Colonic mucosa (tissue), 4 donors: ENCODE results near the gene SNX30. TPM values are rescaled to one million over a fixed set of nuclear protein-coding genes. Genes with fewer than 3 reads are reported as not detected.

Source experiments
- DNase-seq: peaks from one replicate; pipeline ENCODE4 v3.0.0-alpha.2; 2020
- H3K27ac ChIP-seq: fragments of 200-600 bp; one replicate; pipeline ENCODE4 v1.8.0; 2021
- H3K27me3 ChIP-seq: fragments of 200-600 bp; one replicate; pipeline ENCODE4 v1.8.0; 2021
- H3K36me3 ChIP-seq: fragments of 200-600 bp; one replicate; pipeline ENCODE4 v1.8.0; 2021
- H3K4me1 ChIP-seq: fragments of 200-600 bp; one replicate; pipeline ENCODE4 v1.8.0; 2021; ENCODE audit warnings: mild to moderate bottlenecking
- H3K4me3 ChIP-seq: fragments of 200-600 bp; one replicate; pipeline ENCODE4 v1.8.0; 2021
- H3K9ac ChIP-seq, 2 donors: one replicate each; pipeline ENCODE4 v1.7.0; 2013; ENCODE audit warnings: control low read depth in 2 of 2, low read depth in 2 of 2, low read length in 2 of 2
- H3K9me3 ChIP-seq: fragments of 200-600 bp; one replicate; pipeline ENCODE4 v1.8.0; 2021
- CTCF ChIP-seq: fragments of 200-600 bp; IDR thresholded peaks from one replicate; pipeline ENCODE4 v1.8.0; 2022; ENCODE audit warnings: antibody characterized with exemption, mild to moderate bottlenecking
- intact Hi-C: fragments of 100-400 bp; cut with DNase I; formaldehyde crosslinking; loops from one replicate; pipeline ENCODE4 v1.14.1; 2022
- total RNA-seq, 2 donors: library from RNA; stranded (reverse); fragmentation: NEBNext Ultra II Directional in 1 of 2; extraction: Animal tissue kit (Norgen Biotek cat#: 25700) in 1 of 2; gene quantifications; one replicate each; pipeline ENCODE4 v1.2.1, GENCODE V29; 2021
- donor health status: healthy.
- donor health status: DM: no; HTN: no; CAD: no.
- donor health status: DM: no; HTN: no; CAD: no.

SNX30 gene
- total RNA-seq, 2 donors from 2014 or later: 17.1 to 30.3 TPM

GRCh38 chr9:112823257-112823656 is 72.7 kb downstream of the SNX30 start:
- DNase-seq: no peak
- TF ChIP-seq CTCF: no peak
- no peak overlapping the region for H3K4me3 ChIP-seq
- H3K27me3 ChIP-seq: no peaks in the 10 kb centered on the region
- H3K27ac ChIP-seq: no peak overlapping the region
- intact Hi-C loops: no loop called here
- H3K36me3 ChIP-seq: no peaks in the 10 kb centered on the region
- H3K9me3 ChIP-seq: no peaks in the 10 kb centered on the region
- no peak overlapping the region for H3K9ac ChIP-seq
- no peaks in the 10 kb centered on the region for H3K4me1 ChIP-seq

GRCh38 chr9:112831281-112831851 is 80.8 kb downstream of the SNX30 start:
- intact Hi-C loops: no loop called here
- H3K9me3 ChIP-seq: no peaks in the 10 kb centered on the region
- peak overlapping the region in 1 of 2 donors; percentile 66 for H3K9ac ChIP-seq
- H3K27ac ChIP-seq: peak overlapping the region; percentile 87
- no peak for TF ChIP-seq CTCF
- H3K36me3 ChIP-seq: no peaks in the 10 kb centered on the region
- peak; percentile 85 for DNase-seq
- H3K4me3 ChIP-seq: no peak overlapping the region
- H3K4me1 ChIP-seq: peaks cover 3% of the 10 kb centered on the region
- H3K27me3 ChIP-seq: no peaks in the 10 kb centered on the region

- TF ChIP-seq CTCF: no peak
- Histone ChIP-seq H3K27me3 (no peaks in the 10 kb centered on the region), H3K27ac (peak overlapping the region; percentile 87), H3K9me3 (no peaks in the 10 kb centered on the region), H3K4me1 (peaks cover 7% of the 10 kb centered on the region), H3K4me3 (no peak overlapping the region), H3K9ac (peak overlapping the region in 1 of 2 donors; percentile 66), H3K36me3 (no peaks in the 10 kb centered on the region)
- no peak for DNase-seq
- intact Hi-C loops: no loop called here
Measured at GRCh38 chr9:112831969-112832368, 81.4 kb downstream of the SNX30 start.

GRCh38 chr9:112833081-112833480 is 82.5 kb downstream of the SNX30 start:
- Histone ChIP-seq H3K4me1 (peaks cover 10% of the 10 kb centered on the region), H3K27me3 (no peaks in the 10 kb centered on the region), H3K9me3 (no peaks in the 10 kb centered on the region), H3K4me3 (no peak overlapping the region), H3K36me3 (no peaks in the 10 kb centered on the region), H3K9ac (no peak overlapping the region), H3K27ac (no peak overlapping the region)
- no peak for TF ChIP-seq CTCF
- intact Hi-C loops: no loop called here
- DNase-seq: no peak

- peak; percentile 82 for DNase-seq
- no peak overlapping the region for H3K4me3 ChIP-seq
- no peaks in the 10 kb centered on the region for H3K9me3 ChIP-seq
- intact Hi-C loops: no loop called here
- peak overlapping the region in 1 of 2 donors; percentile 46 for H3K9ac ChIP-seq
- H3K36me3 ChIP-seq: no peaks in the 10 kb centered on the region
- no peaks in the 10 kb centered on the region for H3K27me3 ChIP-seq
- no peak for TF ChIP-seq CTCF
- H3K27ac ChIP-seq: peak overlapping the region; percentile 80
- peaks cover 10% of the 10 kb centered on the region for H3K4me1 ChIP-seq
Measured at GRCh38 chr9:112836394-112836793, 85.8 kb downstream of the SNX30 start.
